GM18499 (cell line): ENCODE results near the gene CENPM.

Source experiments
- ATAC-seq: cut with Tn5 transposase; IDR thresholded peaks from one replicate; pipeline ENCODE4 v1.9.1; 2021; ENCODE audit warnings: moderate number of reproducible peaks; ENCODE audit not compliant: insufficient read depth, unreplicated experiment

CENPM gene

GRCh38 chr22:41902016-41902415 lies 44.9 kb downstream of the CENPM start:
- ATAC-seq = no peak

- no peak for ATAC-seq
Observed at GRCh38 chr22:41900652-41901312, 46.2 kb downstream of the CENPM start.

GRCh38 chr22:41899992-41900651 lies 46.8 kb downstream of the CENPM start:
- no peak for ATAC-seq

- no peak for ATAC-seq
Observed at GRCh38 chr22:41899110-41899509, 47.8 kb downstream of the CENPM start.

- no peak for ATAC-seq
Observed at GRCh38 chr22:41898645-41899044, 48.3 kb downstream of the CENPM start.

- no peak for ATAC-seq
Observed at GRCh38 chr22:41893591-41894375, 53.2 kb downstream of the CENPM start.

GRCh38 chr22:41892721-41893120 lies 54.2 kb downstream of the CENPM start:
- ATAC-seq = no peak

GRCh38 chr22:41891407-41891806 lies 55.5 kb downstream of the CENPM start:
- no peak for ATAC-seq
